IPS-15b (cell line): ENCODE measurements around the gene EZR.

ENCODE experiments used
- H3K27me3 ChIP-seq: one replicate; pipeline ENCODE4 v1.6.1; 2013; ENCODE audit warnings: low read length; ENCODE audit not compliant: control insufficient read depth, insufficient read depth
- H3K36me3 ChIP-seq: one replicate; pipeline ENCODE4 v1.6.1; 2013; ENCODE audit warnings: low read length; ENCODE audit not compliant: control insufficient read depth, insufficient read depth
- H3K4me1 ChIP-seq: one replicate; pipeline ENCODE4 v1.6.1; 2013; ENCODE audit warnings: mild to moderate bottlenecking, low read length; ENCODE audit not compliant: control insufficient read depth, insufficient read depth
- H3K4me3 ChIP-seq: one replicate; pipeline ENCODE4 v1.5.1; 2013; ENCODE audit warnings: low read depth, low read length
- H3K9ac ChIP-seq: one replicate; pipeline ENCODE4 v1.6.1; 2013; ENCODE audit warnings: low read depth, mild to moderate bottlenecking, low read length
- H3K9me3 ChIP-seq: one replicate; pipeline ENCODE4 v1.6.1; 2013; ENCODE audit warnings: mild to moderate bottlenecking, low read length; ENCODE audit not compliant: control insufficient read depth, insufficient read depth

Gene EZR

GRCh38 chr6:158744986-158745430, 74.2 kb downstream of the EZR start:
- Histone ChIP-seq H3K4me1 (no peaks in the 10 kb centered on the region), H3K9me3 (no peaks in the 10 kb centered on the region), H3K36me3 (no peaks in the 10 kb centered on the region), H3K9ac (no peak overlapping the region), H3K27me3 (no peaks in the 10 kb centered on the region), H3K4me3 (no peak overlapping the region)

- H3K9ac ChIP-seq = no peak overlapping the region
- H3K36me3 ChIP-seq = no peaks in the 10 kb centered on the region
- no peaks in the 10 kb centered on the region for H3K27me3 ChIP-seq
- H3K4me3 ChIP-seq = no peak overlapping the region
- no peaks in the 10 kb centered on the region for H3K4me1 ChIP-seq
- no peaks in the 10 kb centered on the region for H3K9me3 ChIP-seq
Measured at GRCh38 chr6:158743033-158743651, 76.0 kb downstream of the EZR start.

GRCh38 chr6:158739673-158740072, 79.5 kb downstream of the EZR start:
- H3K9me3 ChIP-seq = no peaks in the 10 kb centered on the region
- H3K9ac ChIP-seq = no peak overlapping the region
- H3K4me1 ChIP-seq = no peaks in the 10 kb centered on the region
- no peaks in the 10 kb centered on the region for H3K27me3 ChIP-seq
- no peaks in the 10 kb centered on the region for H3K36me3 ChIP-seq
- H3K4me3 ChIP-seq = no peak overlapping the region

- H3K9me3 ChIP-seq = peaks cover 3% of the 10 kb centered on the region
- H3K4me3 ChIP-seq = no peak overlapping the region
- H3K36me3 ChIP-seq = no peaks in the 10 kb centered on the region
- no peaks in the 10 kb centered on the region for H3K4me1 ChIP-seq
- H3K9ac ChIP-seq = no peak overlapping the region
- H3K27me3 ChIP-seq = no peaks in the 10 kb centered on the region
Measured at GRCh38 chr6:158737710-158738615, 81.2 kb downstream of the EZR start.

- no peaks in the 10 kb centered on the region for H3K27me3 ChIP-seq
- no peaks in the 10 kb centered on the region for H3K36me3 ChIP-seq
- no peak overlapping the region for H3K9ac ChIP-seq
- peaks cover 3% of the 10 kb centered on the region for H3K9me3 ChIP-seq
- H3K4me3 ChIP-seq = no peak overlapping the region
- no peaks in the 10 kb centered on the region for H3K4me1 ChIP-seq
Measured at GRCh38 chr6:158737082-158737709, 82.0 kb downstream of the EZR start.

GRCh38 chr6:158735009-158735408, 84.2 kb downstream of the EZR start:
- Histone ChIP-seq H3K9ac (no peak overlapping the region), H3K9me3 (peaks cover 3% of the 10 kb centered on the region), H3K27me3 (no peaks in the 10 kb centered on the region), H3K4me3 (no peak overlapping the region), H3K4me1 (no peaks in the 10 kb centered on the region), H3K36me3 (no peaks in the 10 kb centered on the region)

- Histone ChIP-seq H3K4me3 (no peak overlapping the region), H3K9me3 (peaks cover 3% of the 10 kb centered on the region), H3K4me1 (no peaks in the 10 kb centered on the region), H3K9ac (no peak overlapping the region), H3K36me3 (no peaks in the 10 kb centered on the region), H3K27me3 (no peaks in the 10 kb centered on the region)
Measured at GRCh38 chr6:158730541-158730907, 88.6 kb downstream of the EZR start.

- H3K27me3 ChIP-seq = no peaks in the 10 kb centered on the region
- no peaks in the 10 kb centered on the region for H3K4me1 ChIP-seq
- no peaks in the 10 kb centered on the region for H3K36me3 ChIP-seq
- no peak overlapping the region for H3K9ac ChIP-seq
- peaks cover 3% of the 10 kb centered on the region for H3K9me3 ChIP-seq
- no peak overlapping the region for H3K4me3 ChIP-seq
Measured at GRCh38 chr6:158729906-158730540, 89.1 kb downstream of the EZR start.

GRCh38 chr6:158725704-158726103, 93.5 kb downstream of the EZR start:
- Histone ChIP-seq H3K4me3 (no peak overlapping the region), H3K36me3 (no peaks in the 10 kb centered on the region)

GRCh38 chr6:158722176-158722729, 96.9 kb downstream of the EZR start:
- Histone ChIP-seq H3K27me3 (no peaks in the 10 kb centered on the region), H3K9ac (no peak overlapping the region), H3K4me3 (no peak overlapping the region), H3K36me3 (no peaks in the 10 kb centered on the region), H3K4me1 (peaks cover 2% of the 10 kb centered on the region), H3K9me3 (no peaks in the 10 kb centered on the region)

More at GRCh38 chr6:158725704-158726103, 93.5 kb downstream of the EZR start:
- no peaks in the 10 kb centered on the region for H3K4me1 ChIP-seq
- H3K9ac ChIP-seq = no peak overlapping the region
- H3K9me3 ChIP-seq = no peaks in the 10 kb centered on the region
- no peaks in the 10 kb centered on the region for H3K27me3 ChIP-seq

GRCh38 chr6:158718461-158719046, 100.6 kb downstream of the EZR start:
- Histone ChIP-seq H3K9ac (no peak overlapping the region), H3K36me3 (no peaks in the 10 kb centered on the region), H3K4me1 (peaks cover 2% of the 10 kb centered on the region)

More at GRCh38 chr6:158718461-158719046, 100.6 kb downstream of the EZR start:
- no peak overlapping the region for H3K4me3 ChIP-seq
- H3K27me3 ChIP-seq = no peaks in the 10 kb centered on the region
- no peaks in the 10 kb centered on the region for H3K9me3 ChIP-seq
